GM21723 (cell line): Measurements from ENCODE around the gene USP35.
"Not testable (repeated sequence)": the region's sequence is repeated elsewhere in the genome, so short reads cannot be mapped to it uniquely, and the experiment has no call there.

Experiments used
- ATAC-seq: cut with Tn5 transposase; IDR thresholded peaks from one replicate; pipeline ENCODE4 v1.9.1; 2021; ENCODE audit warnings: mild to moderate bottlenecking, moderate library complexity; ENCODE audit not compliant: unreplicated experiment

USP35 gene

DNA sequence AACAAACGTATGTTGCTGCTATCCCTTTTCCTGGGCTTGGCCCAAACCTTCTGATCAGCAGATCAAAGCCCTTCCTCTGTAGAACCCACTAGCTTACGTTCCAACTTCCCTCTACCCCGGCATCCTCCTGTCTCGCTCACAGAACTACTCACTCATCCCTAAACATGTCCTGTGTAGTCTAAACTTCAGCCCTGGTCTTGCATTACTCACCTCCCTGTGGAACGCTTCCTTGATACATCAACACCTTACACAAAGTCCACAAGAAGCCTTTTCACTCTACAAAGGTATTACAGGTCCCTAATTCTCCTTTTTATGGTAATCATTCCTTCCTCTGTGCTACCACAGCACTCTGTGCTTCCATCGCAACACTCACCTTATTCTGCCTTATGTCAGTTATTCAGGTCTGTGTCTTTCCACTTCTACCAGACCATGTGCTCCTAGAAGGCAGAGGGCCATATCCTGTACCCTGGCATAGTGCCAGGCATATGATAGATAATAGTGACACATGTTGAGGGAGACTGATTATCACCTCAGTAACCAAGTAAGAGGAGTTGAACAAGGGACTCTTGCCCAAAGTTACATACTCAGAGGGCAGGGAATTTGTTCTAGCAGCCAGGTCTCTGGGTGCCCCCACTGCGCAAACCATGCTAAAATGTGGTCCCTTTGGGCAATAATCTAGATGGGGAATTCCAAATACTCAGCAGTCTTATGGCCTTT, 41.6 kb downstream of the USP35 start:
- ATAC-seq: no peak

DNA sequence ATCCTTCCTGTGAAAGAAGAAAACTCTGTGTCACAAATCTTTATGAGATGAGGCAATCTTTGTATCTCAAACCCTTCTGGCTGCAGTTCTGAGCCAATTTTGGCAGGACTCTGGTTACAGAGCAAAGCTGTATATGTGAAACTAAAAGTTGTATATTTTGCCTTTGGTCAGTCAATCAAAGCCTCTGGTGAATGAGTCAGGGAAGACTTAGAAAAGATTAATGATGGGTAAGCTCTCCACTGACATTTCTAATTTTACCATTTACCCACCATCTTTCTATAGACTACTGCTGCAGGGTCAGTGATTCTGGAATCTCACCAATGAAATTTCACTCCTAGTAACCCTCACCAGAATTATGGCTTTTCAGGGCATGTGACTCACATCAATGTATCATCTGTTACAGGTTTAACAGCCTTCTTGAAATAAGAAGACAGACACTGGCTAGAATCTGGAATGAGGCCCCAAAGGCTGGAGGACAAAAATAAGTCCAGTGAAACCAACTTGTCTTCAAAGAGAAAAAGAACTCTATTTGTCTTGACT, 43.3 kb downstream of the USP35 start:
- ATAC-seq: no peak

GRCh38 chr11:78233046-78233445, 44.3 kb downstream of the USP35 start:
- ATAC-seq: not testable (repeated sequence)

DNA sequence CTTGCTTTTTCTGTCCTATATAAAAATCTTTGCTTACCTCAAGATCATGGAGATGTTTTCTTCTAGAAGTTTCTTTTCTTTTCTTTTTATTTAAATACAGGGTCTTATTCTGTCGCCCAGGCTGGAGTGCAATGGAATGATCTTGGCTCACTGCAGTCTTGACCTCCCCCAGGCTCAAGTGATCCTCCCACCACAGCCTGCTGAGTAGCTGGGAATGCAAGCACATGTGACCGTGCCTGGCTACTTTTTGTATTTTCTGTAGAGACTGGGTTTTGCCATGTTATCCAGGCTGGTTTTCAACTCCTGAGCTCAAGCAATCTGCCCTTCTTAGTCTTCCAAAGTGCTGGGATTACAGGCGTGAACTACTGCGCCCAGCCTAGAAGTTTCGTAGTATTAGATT, 45.3 kb downstream of the USP35 start:
- no peak for ATAC-seq

- no peak for ATAC-seq
Observed at GRCh38 chr11:78237293-78238046, 48.8 kb downstream of the USP35 start.

DNA sequence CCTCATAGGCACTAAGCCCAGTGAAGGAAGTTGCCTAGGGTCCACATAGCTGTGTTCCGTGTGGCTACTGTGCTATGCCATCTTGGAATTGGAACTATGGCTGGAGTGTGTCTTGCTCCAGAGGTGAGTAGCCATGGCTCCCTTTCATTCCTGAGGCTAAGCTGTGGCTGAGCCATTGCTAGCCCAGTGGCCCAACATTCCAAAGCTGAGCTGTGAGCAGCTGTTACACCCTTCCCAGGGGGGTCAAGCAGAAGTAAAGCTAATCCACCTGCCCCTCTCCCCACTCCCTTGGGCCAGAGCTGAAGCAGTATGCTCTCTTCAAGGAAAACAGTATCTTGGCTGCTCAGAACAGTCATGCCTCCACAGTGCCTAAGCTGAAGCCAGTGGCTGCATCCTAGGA, 51.1 kb downstream of the USP35 start:
- ATAC-seq: no peak

DNA sequence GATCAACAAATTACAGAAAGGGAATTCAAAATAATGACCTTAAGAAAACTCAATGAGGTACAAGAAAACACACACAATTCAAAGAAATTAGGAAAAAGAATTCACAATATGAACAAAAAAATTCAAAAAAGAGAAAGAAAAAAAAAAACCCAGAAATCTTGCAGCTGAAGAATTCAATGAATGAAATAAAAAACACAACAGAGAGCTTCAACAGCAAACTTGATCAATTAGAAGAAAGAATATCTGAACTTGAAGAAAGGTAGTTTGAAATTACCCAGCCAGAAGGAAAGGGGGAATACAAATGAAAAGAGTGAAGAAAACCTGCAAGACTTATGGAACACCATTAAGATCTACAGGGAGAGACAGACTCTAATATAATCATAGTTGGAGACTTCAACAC, 52.8 kb downstream of the USP35 start:
- no peak for ATAC-seq

- ATAC-seq: no peak
Observed at GRCh38 chr11:78244080-78244479, 55.4 kb downstream of the USP35 start.

DNA sequence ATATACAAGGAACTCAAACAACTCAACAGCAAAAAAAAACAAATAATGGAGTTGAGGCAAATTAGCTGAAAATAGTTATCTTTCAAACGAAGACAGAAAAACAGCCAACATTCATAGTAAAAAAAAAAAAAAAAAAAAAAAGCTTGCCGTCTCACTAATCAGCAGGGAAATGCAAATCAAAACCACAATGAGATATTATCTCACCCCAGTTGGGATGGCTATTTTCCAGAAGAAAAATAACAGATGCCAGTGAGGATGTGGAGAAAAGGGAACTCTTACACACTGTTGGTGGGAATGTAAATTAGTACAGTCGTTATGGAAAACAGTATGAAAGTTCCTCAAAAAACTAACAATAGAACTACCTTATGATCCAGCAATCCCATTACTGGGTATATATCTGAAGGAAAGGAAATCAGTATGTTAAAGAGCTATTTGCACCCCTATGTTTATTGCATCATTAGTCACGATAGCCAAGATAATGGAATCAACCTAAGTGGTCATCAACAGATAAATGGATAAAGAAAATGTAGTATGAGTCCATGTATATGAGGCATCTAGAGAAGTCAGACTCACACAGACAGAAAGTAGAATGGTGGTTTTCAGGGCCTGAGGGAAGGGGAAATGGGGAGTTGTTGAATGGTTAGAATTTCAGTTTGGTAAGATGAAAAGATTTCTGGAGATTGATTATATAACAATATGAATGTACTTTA, 56.0 kb downstream of the USP35 start:
- ATAC-seq: no peak

DNA sequence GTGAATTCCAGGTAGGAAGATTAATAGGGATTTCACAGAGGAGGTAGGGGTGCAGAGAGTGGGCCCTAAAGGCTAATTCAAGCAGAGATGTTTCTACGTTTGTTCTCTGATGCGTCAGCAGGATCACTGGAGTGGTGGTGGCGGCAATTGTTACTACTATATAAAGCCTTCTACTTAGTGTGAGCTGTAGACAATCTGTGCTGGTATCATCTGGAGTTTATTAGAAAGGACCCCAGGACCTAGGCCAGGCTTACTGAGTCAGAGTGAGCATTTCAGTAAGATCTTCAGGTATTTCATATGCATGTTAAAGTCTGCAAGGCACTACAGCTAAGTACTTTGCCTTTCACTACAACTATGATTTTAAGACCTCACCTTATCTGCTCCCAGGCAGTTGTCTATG, 59.5 kb downstream of the USP35 start:
- ATAC-seq: no peak

- no peak for ATAC-seq
Observed at GRCh38 chr11:78248903-78249302, 60.2 kb downstream of the USP35 start.

DNA sequence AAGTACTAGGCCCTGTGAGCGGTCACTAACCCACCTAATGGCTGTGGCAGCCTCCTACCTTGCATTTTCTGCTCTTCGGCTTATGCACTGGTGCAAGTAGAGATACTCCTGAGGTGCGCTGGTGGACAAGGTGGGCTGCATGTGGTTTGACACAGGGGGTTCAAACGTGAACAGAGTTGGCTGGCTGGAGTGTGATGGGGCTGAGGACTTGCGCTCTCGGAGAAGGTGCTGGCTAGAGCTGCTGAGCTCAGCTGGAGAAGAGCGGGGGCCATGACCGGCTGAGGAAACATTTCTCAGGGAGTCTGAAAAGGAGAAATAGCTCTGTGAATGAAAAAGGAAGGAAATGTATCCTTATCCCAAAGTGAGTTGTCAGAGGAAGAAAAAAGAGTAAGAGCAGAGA, 61.4 kb downstream of the USP35 start:
- ATAC-seq: no peak

- ATAC-seq: no peak
Observed at GRCh38 chr11:78251083-78251775, 62.5 kb downstream of the USP35 start.

- no peak for ATAC-seq
Observed at GRCh38 chr11:78253797-78254196, 65.1 kb downstream of the USP35 start.

DNA sequence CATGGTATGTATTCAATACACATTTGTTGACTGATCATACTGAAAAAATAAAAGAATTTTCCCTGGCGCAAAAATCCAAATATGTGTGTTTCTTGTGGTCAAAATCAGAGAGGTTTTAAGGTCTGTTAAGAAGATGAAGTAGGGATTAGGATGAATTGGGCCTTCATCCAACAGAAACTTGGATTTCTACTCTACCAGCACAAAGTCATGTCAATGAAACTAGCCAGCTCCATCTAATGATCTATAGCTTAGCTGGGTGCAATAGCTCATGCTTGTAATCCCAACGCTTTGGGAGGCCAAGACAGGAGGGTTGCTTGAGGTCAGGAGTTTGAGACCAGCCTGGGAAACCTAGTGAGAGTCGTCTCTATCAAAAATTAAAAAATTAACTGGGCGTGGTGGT, 65.5 kb downstream of the USP35 start:
- no peak for ATAC-seq

DNA sequence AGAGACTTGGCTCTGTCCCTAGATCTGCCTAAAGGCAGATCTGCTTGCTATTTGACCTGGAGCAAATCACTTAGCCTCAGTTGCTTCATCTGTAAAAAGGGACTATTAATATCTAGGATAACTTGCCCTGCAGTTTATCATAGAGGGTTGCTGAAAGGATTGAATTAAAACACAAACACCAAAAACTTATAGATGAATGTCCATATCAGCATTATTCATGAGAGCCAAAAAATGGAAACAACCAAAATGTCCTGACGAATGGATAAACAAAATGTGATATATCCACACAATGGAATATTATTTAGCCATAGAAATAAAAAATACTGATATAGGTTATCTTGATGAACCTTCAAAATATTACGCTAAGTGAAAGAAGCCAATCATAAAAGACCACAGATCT, 67.2 kb downstream of the USP35 start:
- ATAC-seq: no peak

DNA sequence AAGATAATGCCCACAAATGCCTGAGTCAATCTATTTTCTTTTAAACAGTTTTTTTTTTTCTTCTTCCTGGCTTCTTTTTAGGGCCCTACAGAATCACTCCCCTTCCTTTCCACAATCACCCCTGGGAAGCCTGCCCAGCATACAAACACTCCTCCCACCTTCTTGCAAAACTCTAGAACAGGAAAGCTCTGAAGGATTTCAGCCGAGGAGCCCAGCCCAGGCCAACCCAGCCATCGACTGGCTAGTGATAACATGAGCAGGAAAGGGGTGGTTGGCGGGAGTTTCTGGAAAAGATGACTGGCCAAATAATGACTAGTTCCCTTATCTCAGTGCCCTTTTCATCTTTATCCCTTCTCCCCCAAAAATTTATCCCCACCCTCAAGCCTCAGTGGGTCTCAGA, 68.2 kb downstream of the USP35 start:
- no peak for ATAC-seq

DNA sequence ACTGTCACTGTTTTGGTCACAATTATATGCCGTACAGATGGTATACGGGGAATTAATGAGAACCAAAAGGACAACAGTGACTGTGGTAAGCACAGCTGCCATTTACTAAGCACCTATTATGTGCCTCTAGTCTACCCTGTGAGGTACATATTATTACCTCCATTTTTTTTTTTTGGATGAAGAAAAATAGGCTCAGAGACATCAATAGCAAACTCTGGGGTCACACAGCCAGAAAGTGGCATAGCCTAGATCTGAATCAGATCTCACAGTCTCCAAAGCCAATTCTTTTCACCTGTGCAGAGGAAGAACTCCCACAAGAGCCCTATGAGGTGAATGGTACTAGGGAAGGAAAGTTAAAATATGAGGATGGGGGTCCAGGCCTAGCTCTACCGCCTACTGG, 68.9 kb downstream of the USP35 start:
- ATAC-seq: no peak

- no peak for ATAC-seq
Observed at GRCh38 chr11:78259777-78260487, 71.2 kb downstream of the USP35 start.

DNA sequence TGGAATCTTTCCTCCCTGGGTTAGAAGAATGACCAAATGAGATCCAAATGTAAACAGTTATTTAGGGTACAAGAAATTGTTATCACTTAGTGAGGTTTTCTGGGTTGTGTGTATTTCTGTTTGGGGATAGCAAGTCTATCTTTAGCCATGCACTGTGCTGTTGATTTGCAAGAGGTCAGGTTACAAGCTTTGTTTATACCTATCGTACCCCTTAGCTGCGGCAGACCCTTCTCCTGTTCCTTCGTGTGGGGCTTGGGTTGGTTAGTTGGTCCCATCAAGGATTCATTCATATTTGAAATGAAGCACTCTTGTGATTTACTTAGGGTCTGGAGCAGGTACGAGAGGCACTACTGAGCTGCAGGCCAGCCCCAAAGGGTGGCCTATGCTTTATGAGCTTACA, 72.6 kb downstream of the USP35 start:
- no peak for ATAC-seq
